Activated T-cell treated with anti-CD3 and anti-CD28 coated beads, Interleukin-2, amount 50 U/mL, for 4 hours (primary cell): ENCODE data around the gene GTPBP6. TPM values are rescaled to one million over a fixed set of nuclear protein-coding genes. Genes with fewer than 3 reads are reported as not detected.
"Not testable (repeated sequence)": the region's sequence is repeated elsewhere in the genome, so short reads cannot be mapped to it uniquely, and the experiment has no call there.

Experiments used
- ATAC-seq, 2 donors: fragments of 200-7000 bp; cut with Tn5 transposase; one replicate each; pipeline ENCODE4 v1.10.0; 2021
- DNase-seq: peaks from one replicate; pipeline ENCODE4 v3.0.0-alpha.2; 2020
- H3K27me3 Mint-ChIP-seq: one replicate; pipeline ENCODE4 v1.8.0; 2021; ENCODE audit warnings: low read depth, mixed read lengths
- H3K36me3 Mint-ChIP-seq: one replicate; pipeline ENCODE4 v1.8.0; 2022; ENCODE audit warnings: mixed read lengths; ENCODE audit not compliant: insufficient read depth
- H3K4me1 Mint-ChIP-seq: one replicate; pipeline ENCODE4 v1.8.0; 2021; ENCODE audit warnings: low read depth, mixed read lengths
- H3K4me3 Mint-ChIP-seq: one replicate; pipeline ENCODE4 v1.8.0; 2021; ENCODE audit warnings: mild to moderate bottlenecking, moderate library complexity, mixed read lengths
- H3K9me3 Mint-ChIP-seq: one replicate; pipeline ENCODE4 v1.8.0; 2021; ENCODE audit warnings: mixed read lengths
- total RNA-seq, 3 donors: library from RNA; stranded (reverse); gene quantifications; one replicate each; pipeline ENCODE4 v1.2.1, GENCODE V29; 2021

GTPBP6 gene
- total RNA-seq, 3 donors from 2014 or later = 123 to 142 (median 134) TPM

- H3K9me3 Mint-ChIP-seq = no peaks in the 10 kb centered on the region
- no peak overlapping the region for H3K4me3 Mint-ChIP-seq
- DNase-seq (no peak), ATAC-seq (no peak)
- H3K27me3 Mint-ChIP-seq = no peaks in the 10 kb centered on the region
- peaks cover 3% of the 10 kb centered on the region for H3K4me1 Mint-ChIP-seq
- H3K36me3 Mint-ChIP-seq = peaks cover 4% of the 10 kb centered on the region
Measured at GRCh38 chrX:288561-288991, 30.0 kb downstream of the GTPBP6 start.

DNA sequence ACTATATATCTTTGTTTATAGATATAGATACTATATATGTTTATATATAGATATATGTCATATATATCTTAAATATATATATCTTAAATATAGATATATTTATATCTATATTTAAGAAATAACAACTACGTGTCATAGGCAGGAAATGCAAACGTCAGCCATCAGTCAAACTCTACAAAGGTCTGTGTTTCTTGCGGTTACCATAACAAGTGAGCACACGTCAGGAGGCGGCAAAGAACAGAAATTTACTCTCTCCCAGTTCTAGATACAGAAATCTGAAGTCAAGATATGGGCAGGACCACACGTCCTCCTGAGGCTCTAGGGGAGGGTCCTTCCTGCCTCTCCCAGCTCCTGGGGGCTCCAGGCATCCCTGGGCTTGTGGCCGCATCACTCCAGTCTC is 30.9 kb downstream of the GTPBP6 start:
- peaks cover 3% of the 10 kb centered on the region for H3K4me1 Mint-ChIP-seq
- no peaks in the 10 kb centered on the region for H3K27me3 Mint-ChIP-seq
- H3K36me3 Mint-ChIP-seq = peaks cover 2% of the 10 kb centered on the region
- H3K9me3 Mint-ChIP-seq = no peaks in the 10 kb centered on the region
- no peak overlapping the region for H3K4me3 Mint-ChIP-seq
- no peak for DNase-seq
- ATAC-seq = no peak

- no peaks in the 10 kb centered on the region for H3K9me3 Mint-ChIP-seq
- no peak for DNase-seq
Measured at GRCh38 chrX:285076-285677, 33.4 kb downstream of the GTPBP6 start.

GRCh38 chrX:283115-283845 is 35.3 kb downstream of the GTPBP6 start:
- ATAC-seq (peak; percentile 99 to 100), DNase-seq (peak; percentile 84)
- peaks cover 11% of the 10 kb centered on the region for H3K4me1 Mint-ChIP-seq
- H3K36me3 Mint-ChIP-seq = no peaks in the 10 kb centered on the region
- H3K27me3 Mint-ChIP-seq = no peaks in the 10 kb centered on the region
- H3K9me3 Mint-ChIP-seq = no peaks in the 10 kb centered on the region
- H3K4me3 Mint-ChIP-seq = peak overlapping the region; percentile 90

More at GRCh38 chrX:285076-285677, 33.4 kb downstream of the GTPBP6 start:
- Mint-ChIP-seq H3K27me3 (no peaks in the 10 kb centered on the region), H3K4me1 (peaks cover 6% of the 10 kb centered on the region), H3K4me3 (no peak overlapping the region), H3K36me3 (no peaks in the 10 kb centered on the region)
- ATAC-seq = no peak

GRCh38 chrX:282000-282681 is 36.5 kb downstream of the GTPBP6 start:
- H3K36me3 Mint-ChIP-seq, H3K9me3 Mint-ChIP-seq, DNase-seq, ATAC-seq, H3K27me3 Mint-ChIP-seq: not testable (repeated sequence)
- peaks cover 11% of the 10 kb centered on the region for H3K4me1 Mint-ChIP-seq
- peak overlapping the region; percentile 50 for H3K4me3 Mint-ChIP-seq

- ATAC-seq (no peak), DNase-seq (no peak)
- H3K36me3 Mint-ChIP-seq = no peaks in the 10 kb centered on the region
- no peaks in the 10 kb centered on the region for H3K9me3 Mint-ChIP-seq
- peaks cover 11% of the 10 kb centered on the region for H3K4me1 Mint-ChIP-seq
- H3K4me3 Mint-ChIP-seq = peak within 1 kb of the TSS; percentile 66
- no peaks in the 10 kb centered on the region for H3K27me3 Mint-ChIP-seq
Measured at GRCh38 chrX:281166-281999, 37.2 kb downstream of the GTPBP6 start, which contains the start of gene PLCXD1. Gene PLCXD1, plus strand, starts transcription at chrX:281381. Its CDS starts 2,807 bp downstream, at chrX:284188.

DNA sequence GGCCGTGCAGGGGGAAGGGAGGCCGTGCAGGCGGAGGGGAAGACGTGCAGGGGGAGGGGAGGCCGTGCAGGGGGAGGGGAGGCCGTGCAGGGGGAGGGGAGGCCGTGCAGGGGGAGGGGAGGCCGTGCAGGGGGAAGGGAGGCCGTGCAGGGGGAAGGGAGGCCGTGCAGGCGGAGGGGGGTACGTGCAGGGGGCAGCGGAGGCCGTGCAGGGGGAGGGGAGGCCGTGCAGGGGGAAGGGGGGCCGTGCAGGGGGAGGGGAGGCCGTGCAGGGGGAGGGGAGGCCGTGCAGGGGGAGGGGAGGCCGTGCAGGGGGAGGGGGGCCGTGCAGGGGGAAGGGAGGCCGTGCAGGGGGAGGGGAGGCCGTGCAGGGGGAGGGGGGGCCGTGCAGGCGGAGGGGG is 37.9 kb downstream of the GTPBP6 start:
- H3K9me3 Mint-ChIP-seq, H3K4me3 Mint-ChIP-seq, DNase-seq, ATAC-seq, H3K27me3 Mint-ChIP-seq, H3K36me3 Mint-ChIP-seq: not testable (repeated sequence)
- H3K4me1 Mint-ChIP-seq = peaks cover 11% of the 10 kb centered on the region

DNA sequence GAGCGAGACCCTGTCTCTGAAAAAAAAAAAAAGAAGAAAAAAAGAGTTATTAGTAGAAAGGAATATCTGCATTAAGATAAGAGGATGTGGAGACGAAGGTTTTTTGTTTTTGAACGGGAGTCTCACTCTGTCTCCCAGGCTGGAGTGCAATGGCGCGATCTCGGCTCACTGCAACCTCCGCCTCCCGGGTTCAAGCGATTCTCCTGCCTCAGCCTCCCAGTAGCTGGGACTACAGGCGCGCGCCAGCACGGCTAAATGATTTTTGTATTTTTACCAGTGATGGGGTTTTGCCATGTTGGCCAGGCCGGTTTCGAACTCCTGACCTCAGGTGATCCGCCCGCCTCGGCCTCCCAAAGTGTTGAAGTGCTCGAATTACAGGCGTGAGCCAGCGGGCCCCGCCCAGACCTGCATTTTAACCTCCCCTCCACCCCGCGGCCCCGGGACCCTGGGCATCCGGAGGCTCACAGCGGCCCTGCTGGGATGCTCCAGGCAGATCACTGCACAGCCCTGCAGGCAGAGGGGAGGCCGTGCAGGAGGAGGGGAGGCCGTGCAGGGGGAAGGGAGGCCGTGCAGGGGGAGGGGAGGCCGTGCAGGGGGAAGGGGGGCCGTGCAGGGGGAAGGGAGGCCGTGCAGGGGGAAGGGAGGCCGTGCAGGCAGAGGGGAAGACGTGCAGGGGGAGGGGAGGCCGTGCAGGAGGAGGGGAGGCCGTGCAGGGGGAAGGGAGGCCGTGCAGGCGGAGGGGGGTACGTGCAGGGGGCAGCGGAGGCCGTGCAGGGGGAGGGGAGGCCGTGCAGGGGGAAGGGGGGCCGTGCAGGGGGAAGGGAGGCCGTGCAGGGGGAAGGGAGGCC is 38.6 kb downstream of the GTPBP6 start:
- not testable (repeated sequence) for ATAC-seq

DNA sequence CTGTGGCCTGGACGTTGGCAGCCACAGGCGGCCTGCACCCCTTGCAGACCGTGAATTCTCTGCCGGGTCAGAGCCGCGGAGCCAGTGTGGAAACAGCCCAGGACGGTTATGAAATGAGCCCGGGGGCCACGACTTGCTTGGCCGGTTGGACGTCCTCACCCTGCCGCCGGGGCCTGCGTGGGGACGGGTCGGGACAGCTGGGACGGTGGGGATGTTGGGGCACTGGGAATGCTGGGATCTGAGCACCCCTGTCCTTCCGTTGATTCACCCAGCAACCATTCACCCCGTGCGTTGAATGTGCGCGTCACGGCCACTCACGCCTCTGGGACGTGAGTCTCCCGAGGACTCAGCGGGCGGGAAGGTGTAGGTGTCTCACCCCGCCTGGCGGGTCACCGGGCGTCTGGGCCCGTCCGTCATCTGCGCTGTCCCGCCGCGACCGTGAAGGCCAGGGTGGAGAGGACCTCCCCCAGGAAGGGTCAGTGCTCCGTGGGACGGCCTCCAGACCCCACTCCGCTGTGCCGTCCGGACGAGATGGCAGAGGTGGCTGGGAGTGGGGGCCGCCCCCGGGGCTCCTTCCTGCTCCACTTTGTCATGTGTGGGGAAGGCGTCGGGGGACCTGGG is 41.9 kb downstream of the GTPBP6 start:
- no peaks in the 10 kb centered on the region for H3K27me3 Mint-ChIP-seq
- peak; percentile 60 to 62 for ATAC-seq
- no peaks in the 10 kb centered on the region for H3K36me3 Mint-ChIP-seq
- no peak for DNase-seq
- no peaks in the 10 kb centered on the region for H3K9me3 Mint-ChIP-seq
- peak overlapping the region; percentile 73 for H3K4me3 Mint-ChIP-seq
- H3K4me1 Mint-ChIP-seq = peaks cover 10% of the 10 kb centered on the region

More for the DNA sequence above, 38.6 kb downstream of the GTPBP6 start:
- H3K9me3 Mint-ChIP-seq, H3K36me3 Mint-ChIP-seq, DNase-seq, H3K27me3 Mint-ChIP-seq: not testable (repeated sequence)
- Mint-ChIP-seq H3K4me1 (peaks cover 14% of the 10 kb centered on the region), H3K4me3 (peak overlapping the region; percentile 33)

DNA sequence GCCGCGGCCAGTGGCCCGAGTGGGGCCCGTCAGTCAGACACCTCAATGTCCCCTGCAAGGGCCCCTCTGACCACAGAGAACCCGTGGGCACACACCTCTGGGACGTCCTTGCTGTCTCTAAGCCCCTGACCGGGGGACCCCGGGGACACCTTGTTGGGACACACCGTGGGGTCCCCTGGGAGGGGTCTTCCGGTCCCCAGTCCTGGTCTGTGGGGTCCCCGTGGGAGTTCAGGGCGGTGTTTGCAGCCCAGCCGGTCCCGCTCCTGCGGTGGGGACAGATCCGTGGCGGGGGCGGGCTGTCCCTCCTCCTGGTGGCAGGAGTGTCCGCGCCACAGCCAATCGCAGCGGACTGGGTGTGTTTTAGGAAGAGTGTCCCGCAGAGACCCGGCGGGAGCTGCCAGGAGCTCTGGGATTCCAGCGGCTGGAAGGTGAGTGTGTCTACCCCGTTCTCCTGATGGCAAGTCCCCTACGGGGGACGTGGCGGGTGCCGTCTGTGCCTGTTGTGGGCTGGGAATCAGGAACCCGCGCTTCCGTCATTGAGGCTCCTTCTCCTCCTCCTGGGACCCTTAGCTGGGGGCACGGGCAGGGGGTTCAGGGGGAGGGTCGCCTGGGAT is 42.5 kb downstream of the GTPBP6 start:
- ATAC-seq (peak; percentile 85 to 93), DNase-seq (no peak)
- H3K4me1 Mint-ChIP-seq = peaks cover 7% of the 10 kb centered on the region
- peak overlapping the region; percentile 73 for H3K4me3 Mint-ChIP-seq
- H3K9me3 Mint-ChIP-seq = no peaks in the 10 kb centered on the region
- H3K36me3 Mint-ChIP-seq = no peaks in the 10 kb centered on the region
- H3K27me3 Mint-ChIP-seq = no peaks in the 10 kb centered on the region

DNA sequence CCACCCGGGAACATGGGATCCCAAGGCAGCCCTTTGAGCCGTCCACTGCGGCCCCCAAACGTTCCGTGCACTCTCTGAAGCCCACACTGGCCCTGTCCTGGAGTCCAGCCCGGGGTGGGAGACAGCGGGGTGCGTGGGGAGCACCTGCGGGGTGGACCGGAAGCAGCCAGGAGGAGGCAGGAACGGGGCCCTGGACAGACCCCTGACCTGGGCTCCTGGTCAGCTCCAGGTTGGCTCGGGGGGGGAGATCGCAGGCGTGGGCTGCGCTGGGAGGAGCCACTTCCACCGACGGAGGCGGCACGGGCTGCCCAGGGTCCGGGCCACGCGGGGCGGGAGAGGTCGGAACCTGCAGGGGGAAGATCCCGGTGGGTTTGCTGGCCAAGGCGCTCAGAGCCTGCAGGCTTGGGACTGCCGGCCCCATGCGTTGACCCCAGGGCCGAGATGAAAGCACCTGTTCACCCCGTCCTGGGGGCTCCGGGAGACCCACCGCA is 43.1 kb downstream of the GTPBP6 start:
- Mint-ChIP-seq H3K9me3 (no peaks in the 10 kb centered on the region), H3K4me3 (peak overlapping the region; percentile 67), H3K36me3 (no peaks in the 10 kb centered on the region), H3K27me3 (no peaks in the 10 kb centered on the region), H3K4me1 (peaks cover 7% of the 10 kb centered on the region)
- peak in 1 of 2 donors; percentile 21 for ATAC-seq
- DNase-seq = no peak

- Mint-ChIP-seq H3K36me3 (no peaks in the 10 kb centered on the region), H3K4me3 (peak overlapping the region; percentile 67), H3K27me3 (no peaks in the 10 kb centered on the region), H3K4me1 (peaks cover 7% of the 10 kb centered on the region), H3K9me3 (no peaks in the 10 kb centered on the region)
- DNase-seq (no peak), ATAC-seq (no peak)
Measured at GRCh38 chrX:274904-275475, 43.6 kb downstream of the GTPBP6 start.
